Activated B cell treated with CpG ODN at 0.5 μM for 24 hours (primary cell): Measurements from ENCODE around the gene KCTD19. TPM values are rescaled to one million over a fixed set of nuclear protein-coding genes. Genes with fewer than 3 reads are reported as not detected.

Experiments used
- ATAC-seq: fragments of 200-7000 bp; cut with Tn5 transposase; one replicate; pipeline ENCODE4 v1.10.0; 2021; ENCODE audit warnings: low read depth, mild to moderate bottlenecking, moderate library complexity
- CTCF ChIA-PET: fragments of 350-600 bp; sonication (Branson Sonifier 250); formaldehyde crosslinking; loops from one replicate; lab custom pipeline; 2021; ENCODE audit warnings: antibody characterized with exemption; lab: Charles Lee
- POLR2A ChIA-PET: fragments of 350-600 bp; sonication (Branson Sonifier 250); formaldehyde crosslinking; loops from one replicate; lab custom pipeline; 2021; ENCODE audit warnings: antibody characterized with exemption; lab: Charles Lee
- DNase-seq: peaks from one replicate; pipeline ENCODE4 v3.0.0; 2022
- H3K27ac Mint-ChIP-seq: one replicate; pipeline ENCODE4 v1.8.0; 2020; ENCODE audit warnings: mixed read lengths
- H3K27me3 Mint-ChIP-seq: one replicate; pipeline ENCODE4 v1.8.0; 2021; ENCODE audit warnings: mixed read lengths
- H3K36me3 Mint-ChIP-seq: one replicate; pipeline ENCODE4 v1.8.0; 2021; ENCODE audit warnings: low read depth, mixed read lengths
- H3K4me1 Mint-ChIP-seq: one replicate; pipeline ENCODE4 v1.8.0; 2021; ENCODE audit warnings: mixed read lengths
- H3K4me3 Mint-ChIP-seq: one replicate; pipeline ENCODE4 v1.8.0; 2020; ENCODE audit warnings: mild to moderate bottlenecking, mixed read lengths
- H3K9me3 Mint-ChIP-seq: one replicate; pipeline ENCODE4 v1.8.0; 2020; ENCODE audit warnings: mixed read lengths
- CTCF ChIP-seq: fragments of 200-600 bp; IDR thresholded peaks from one replicate; pipeline ENCODE4 v1.8.0; 2022; ENCODE audit warnings: antibody characterized with exemption, mild to moderate bottlenecking
- intact Hi-C: fragments of 100-400 bp; cut with micrococcal nuclease; formaldehyde crosslinking; loops from one replicate; pipeline ENCODE4 v1.15.1; 2024
- total RNA-seq: library from RNA; stranded (reverse); gene quantifications from 2 replicates; pipeline ENCODE4 v1.2.3, GENCODE V29; 2022

The KCTD19 gene
- total RNA-seq, 1 donor from 2014 or later, result not detected

GRCh38 chr16:67281536-67282446 lies 44.8 kb downstream of the KCTD19 start:
- POLR2A ChIA-PET, result interaction anchor here (0.7 kb wide), 1 partner anchor 325 kb away, joined by 5 read pairs; no protein-coding TSS in a partner anchor
- H3K4me3 Mint-ChIP-seq, result no peak overlapping the region

GRCh38 chr16:67280090-67281015 lies 46.2 kb downstream of the KCTD19 start:
- no peaks in the 10 kb centered on the region for H3K9me3 Mint-ChIP-seq
- intact Hi-C loops, result no loop called here
- TF ChIP-seq CTCF, result no peak
- peaks cover 10% of the 10 kb centered on the region for H3K36me3 Mint-ChIP-seq
- H3K4me1 Mint-ChIP-seq, result peaks cover 3% of the 10 kb centered on the region
- H3K27ac Mint-ChIP-seq, result no peak overlapping the region
- H3K4me3 Mint-ChIP-seq, result peak overlapping the region; percentile 35
- no peaks in the 10 kb centered on the region for H3K27me3 Mint-ChIP-seq
- ATAC-seq, result no peak
- DNase-seq, result no peak
- ChIA-PET CTCF (no interaction called here), POLR2A (interaction anchor here (0.6 kb wide), 1 partner anchor 36 kb away, joined by 3 read pairs; no protein-coding TSS in a partner anchor)

More at GRCh38 chr16:67281536-67282446, 44.8 kb downstream of the KCTD19 start:
- CTCF ChIA-PET, result no interaction called here
- Mint-ChIP-seq H3K9me3 (no peaks in the 10 kb centered on the region), H3K27me3 (no peaks in the 10 kb centered on the region), H3K4me1 (peaks cover 3% of the 10 kb centered on the region), H3K27ac (no peak overlapping the region), H3K36me3 (peaks cover 4% of the 10 kb centered on the region)
- TF ChIP-seq CTCF, result no peak
- intact Hi-C loops, result no loop called here
- DNase-seq, result no peak
- ATAC-seq, result no peak

- CTCF ChIA-PET, result interaction anchor here (1.0 to 1.5 kb wide), 3 partner anchors 19 to 186 kb away, joined by 4 to 6 read pairs (median 4); no protein-coding TSS in a partner anchor
- Mint-ChIP-seq H3K4me1 (peaks cover 3% of the 10 kb centered on the region), H3K9me3 (no peaks in the 10 kb centered on the region), H3K36me3 (peaks cover 11% of the 10 kb centered on the region), H3K4me3 (peak within 1 kb of the TSS; percentile 79), H3K27ac (no peak within 1 kb of the TSS), H3K27me3 (no peaks in the 10 kb centered on the region)
- ATAC-seq (peak; percentile 97), DNase-seq (peak; percentile 73)
- intact Hi-C loops, result loop anchor here (1.0 to 5.0 kb wide), 5 partner anchors 35 to 186 kb away; partner anchors contain the start of genes KCTD19, LRRC36 and TMEM208
- POLR2A ChIA-PET, result interaction anchor here (0.7 to 1.6 kb wide), 4 partner anchors 35 to 352 kb away, joined by 3 to 5 read pairs (median 3); partner anchors contain the start of genes ATP6V0D1 and TMEM208
- peak; percentile 41 for TF ChIP-seq CTCF
Measured at GRCh38 chr16:67279296-67280089, 47.0 kb downstream of the KCTD19 start, which contains the start of gene PLEKHG4. TSS of gene PLEKHG4 (plus strand) at chr16:67279532. CDS start at chr16:67280045, 513 bp downstream.

- peak; percentile 36 for ATAC-seq
- peaks cover 3% of the 10 kb centered on the region for H3K4me1 Mint-ChIP-seq
- intact Hi-C loops, result loop anchor here (1.0 to 5.0 kb wide), 5 partner anchors 34 to 186 kb away; partner anchors contain the start of genes KCTD19, LRRC36 and TMEM208
- no peaks in the 10 kb centered on the region for H3K27me3 Mint-ChIP-seq
- POLR2A ChIA-PET, result interaction anchor here (0.7 to 1.6 kb wide), 5 partner anchors 35 to 352 kb away, joined by 3 to 5 read pairs (median 3); partner anchors contain the start of genes ATP6V0D1 and TMEM208
- peak overlapping the region; percentile 79 for H3K4me3 Mint-ChIP-seq
- no peak for DNase-seq
- no peak overlapping the region for H3K27ac Mint-ChIP-seq
- CTCF ChIA-PET, result interaction anchor here (1.0 to 1.5 kb wide), 3 partner anchors 18 to 187 kb away, joined by 4 to 6 read pairs (median 4); no protein-coding TSS in a partner anchor
- no peaks in the 10 kb centered on the region for H3K9me3 Mint-ChIP-seq
- H3K36me3 Mint-ChIP-seq, result peaks cover 11% of the 10 kb centered on the region
- TF ChIP-seq CTCF, result no peak
Measured at GRCh38 chr16:67278773-67279295, 47.7 kb downstream of the KCTD19 start.
